Mesothelial cell of epicardium (in vitro differentiated cells): Measurements from ENCODE around the gene ATG2A. TPM values are rescaled to one million over a fixed set of nuclear protein-coding genes. Genes with fewer than 3 reads are reported as not detected.

Experiments
- DNase-seq, 2 experiments: peaks; one replicate each; pipeline ENCODE4 v3.0.0; 2021; ENCODE audit warnings: low spot score in 2 of 2; ENCODE audit not compliant: unreplicated experiment in 2 of 2
- H3K27ac Mint-ChIP-seq: 2 replicates; pipeline ENCODE4 v1.8.0; 2021; ENCODE audit warnings: mixed read lengths
- H3K27me3 Mint-ChIP-seq: 2 replicates; pipeline ENCODE4 v1.8.0; 2021; ENCODE audit warnings: low read depth, mixed read lengths
- H3K36me3 Mint-ChIP-seq: 2 replicates; pipeline ENCODE4 v1.8.0; 2021; ENCODE audit warnings: mixed read lengths
- H3K4me1 Mint-ChIP-seq: 2 replicates; pipeline ENCODE4 v1.8.0; 2021; ENCODE audit warnings: mixed read lengths
- H3K4me3 Mint-ChIP-seq: 2 replicates; pipeline ENCODE4 v1.8.0; 2021; ENCODE audit warnings: mild to moderate bottlenecking, moderate library complexity, mixed read lengths
- H3K9me3 Mint-ChIP-seq: 2 replicates; pipeline ENCODE4 v1.8.0; 2021; ENCODE audit warnings: mixed read lengths
- CTCF ChIP-seq: fragments of 200-600 bp; sonication (generic); IDR thresholded peaks from one replicate; pipeline ENCODE4 v1.5.0; 2021; ENCODE audit warnings: antibody characterized with exemption; ENCODE audit not compliant: unreplicated experiment
- total RNA-seq: library from RNA; stranded (reverse); gene quantifications from 3 replicates; pipeline ENCODE4 v1.2.1, GENCODE V29; 2021

The ATG2A gene
- total RNA-seq, 1 donor from 2014 or later, result 31.7 TPM

- TF ChIP-seq CTCF, result no peak
- H3K36me3 Mint-ChIP-seq, result no peaks in the 10 kb centered on the region
- DNase-seq, result no peak
- no peaks in the 10 kb centered on the region for H3K9me3 Mint-ChIP-seq
- H3K4me3 Mint-ChIP-seq, result no peak overlapping the region
- H3K4me1 Mint-ChIP-seq, result peaks cover 45% of the 10 kb centered on the region
- H3K27ac Mint-ChIP-seq, result no peak overlapping the region
- H3K27me3 Mint-ChIP-seq, result no peaks in the 10 kb centered on the region
Observed at GRCh38 chr11:64883575-64883974, 33.4 kb downstream of the ATG2A start.

GRCh38 chr11:64882243-64882642 lies 34.8 kb downstream of the ATG2A start:
- Mint-ChIP-seq H3K4me1 (peaks cover 39% of the 10 kb centered on the region), H3K36me3 (no peaks in the 10 kb centered on the region), H3K9me3 (no peaks in the 10 kb centered on the region), H3K27me3 (no peaks in the 10 kb centered on the region), H3K27ac (peak overlapping the region; percentile 50), H3K4me3 (no peak overlapping the region)
- no peak for DNase-seq
- no peak for TF ChIP-seq CTCF

GRCh38 chr11:64881476-64881875 lies 35.5 kb downstream of the ATG2A start:
- peak overlapping the region; percentile 48 for H3K4me3 Mint-ChIP-seq
- H3K4me1 Mint-ChIP-seq, result peaks cover 47% of the 10 kb centered on the region
- DNase-seq, result peak in 1 of 2 experiments; percentile 59
- no peaks in the 10 kb centered on the region for H3K36me3 Mint-ChIP-seq
- no peak for TF ChIP-seq CTCF
- H3K27me3 Mint-ChIP-seq, result no peaks in the 10 kb centered on the region
- H3K9me3 Mint-ChIP-seq, result no peaks in the 10 kb centered on the region
- H3K27ac Mint-ChIP-seq, result peak overlapping the region; percentile 98

- peak overlapping the region; percentile 96 for H3K4me3 Mint-ChIP-seq
- no peak for DNase-seq
- no peaks in the 10 kb centered on the region for H3K27me3 Mint-ChIP-seq
- TF ChIP-seq CTCF, result no peak
- H3K36me3 Mint-ChIP-seq, result no peaks in the 10 kb centered on the region
- peaks cover 52% of the 10 kb centered on the region for H3K4me1 Mint-ChIP-seq
- H3K9me3 Mint-ChIP-seq, result no peaks in the 10 kb centered on the region
- peak overlapping the region; percentile 98 for H3K27ac Mint-ChIP-seq
Observed at GRCh38 chr11:64880240-64881001, 36.6 kb downstream of the ATG2A start.

GRCh38 chr11:64879244-64879900 lies 37.6 kb downstream of the ATG2A start:
- peak overlapping the region; percentile 96 for H3K4me3 Mint-ChIP-seq
- H3K4me1 Mint-ChIP-seq, result peaks cover 60% of the 10 kb centered on the region
- H3K36me3 Mint-ChIP-seq, result no peaks in the 10 kb centered on the region
- no peaks in the 10 kb centered on the region for H3K27me3 Mint-ChIP-seq
- DNase-seq, result no peak
- peak overlapping the region; percentile 98 for H3K27ac Mint-ChIP-seq
- no peak for TF ChIP-seq CTCF
- no peaks in the 10 kb centered on the region for H3K9me3 Mint-ChIP-seq
